Activated T-cell treated with anti-CD3 and anti-CD28 coated beads, Interleukin-2, amount 50 U/mL, for 4 hours (primary cell): ENCODE data around the gene REV3L. TPM values are rescaled to one million over a fixed set of nuclear protein-coding genes. Genes with fewer than 3 reads are reported as not detected.
"Not testable (repeated sequence)": the region's sequence is repeated elsewhere in the genome, so short reads cannot be mapped to it uniquely, and the experiment has no call there.

ENCODE experiments used
- ATAC-seq, 2 donors: fragments of 200-7000 bp; cut with Tn5 transposase; one replicate each; pipeline ENCODE4 v1.10.0; 2021
- DNase-seq: peaks from one replicate; pipeline ENCODE4 v3.0.0-alpha.2; 2020
- H3K27me3 Mint-ChIP-seq: one replicate; pipeline ENCODE4 v1.8.0; 2021; ENCODE audit warnings: low read depth, mixed read lengths
- H3K36me3 Mint-ChIP-seq: one replicate; pipeline ENCODE4 v1.8.0; 2022; ENCODE audit warnings: mixed read lengths; ENCODE audit not compliant: insufficient read depth
- H3K4me1 Mint-ChIP-seq: one replicate; pipeline ENCODE4 v1.8.0; 2021; ENCODE audit warnings: low read depth, mixed read lengths
- H3K4me3 Mint-ChIP-seq: one replicate; pipeline ENCODE4 v1.8.0; 2021; ENCODE audit warnings: mild to moderate bottlenecking, moderate library complexity, mixed read lengths
- H3K9me3 Mint-ChIP-seq: one replicate; pipeline ENCODE4 v1.8.0; 2021; ENCODE audit warnings: mixed read lengths
- total RNA-seq, 3 donors: library from RNA; stranded (reverse); gene quantifications; one replicate each; pipeline ENCODE4 v1.2.1, GENCODE V29; 2021

REV3L gene
- total RNA-seq, 3 donors from 2014 or later = 12.7 to 18.8 (median 14.5) TPM

GRCh38 chr6:111507219-111507618 is 24.2 kb upstream of the REV3L start:
- H3K4me3 Mint-ChIP-seq, H3K27me3 Mint-ChIP-seq, ATAC-seq, H3K9me3 Mint-ChIP-seq, H3K4me1 Mint-ChIP-seq, DNase-seq: not testable (repeated sequence)
- peaks cover 11% of the 10 kb centered on the region for H3K36me3 Mint-ChIP-seq

DNA sequence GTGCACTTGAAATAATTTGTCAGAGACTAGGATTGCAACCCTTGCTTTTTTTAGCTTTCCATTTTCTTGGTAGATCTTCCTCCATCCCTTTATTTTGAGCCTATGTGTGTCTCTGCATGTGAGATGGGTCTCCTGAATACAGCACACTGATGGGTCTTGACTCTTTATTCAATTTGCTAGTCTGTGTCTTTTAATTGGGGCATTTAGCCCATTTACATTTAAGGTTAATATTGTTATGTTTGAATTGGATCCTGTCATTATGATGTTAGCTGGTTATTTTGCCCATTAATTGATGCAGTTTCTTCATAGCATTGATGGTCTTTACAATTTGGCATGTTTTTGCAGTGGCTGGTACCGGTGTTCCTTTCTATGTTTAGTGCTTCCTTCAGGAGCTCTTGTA is 22.5 kb upstream of the REV3L start:
- ATAC-seq, H3K9me3 Mint-ChIP-seq, H3K4me1 Mint-ChIP-seq, H3K4me3 Mint-ChIP-seq, DNase-seq, H3K27me3 Mint-ChIP-seq: not testable (repeated sequence)
- H3K36me3 Mint-ChIP-seq = peaks cover 12% of the 10 kb centered on the region

GRCh38 chr6:111503660-111504059 is 20.6 kb upstream of the REV3L start:
- Mint-ChIP-seq H3K36me3 (peaks cover 19% of the 10 kb centered on the region), H3K9me3 (no peaks in the 10 kb centered on the region), H3K27me3 (no peaks in the 10 kb centered on the region), H3K4me1 (peaks cover 1% of the 10 kb centered on the region), H3K4me3 (no peak overlapping the region)
- ATAC-seq = no peak
- DNase-seq = no peak

DNA sequence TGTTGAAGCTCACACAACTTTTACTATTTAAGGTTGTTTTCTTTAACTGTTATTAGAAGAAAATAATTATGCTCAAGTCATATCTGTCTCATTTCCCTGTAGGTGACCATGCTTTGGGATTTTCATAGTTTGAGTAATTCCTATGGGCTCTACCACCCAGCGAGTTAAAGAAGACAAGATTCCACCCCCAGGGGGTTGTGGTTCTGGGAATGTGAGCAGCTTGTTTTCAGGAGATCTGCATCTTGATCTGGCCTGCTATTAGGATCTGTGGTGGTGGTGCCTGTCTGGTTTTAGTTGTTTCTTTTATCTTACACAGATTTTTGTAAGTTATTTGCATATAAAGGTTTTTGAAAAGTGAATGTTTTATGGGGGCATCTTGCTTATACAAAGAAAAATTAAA is 20.2 kb upstream of the REV3L start:
- no peak overlapping the region for H3K4me3 Mint-ChIP-seq
- no peak for ATAC-seq
- no peaks in the 10 kb centered on the region for H3K27me3 Mint-ChIP-seq
- peaks cover 21% of the 10 kb centered on the region for H3K36me3 Mint-ChIP-seq
- DNase-seq = no peak
- H3K4me1 Mint-ChIP-seq = peaks cover 1% of the 10 kb centered on the region
- no peaks in the 10 kb centered on the region for H3K9me3 Mint-ChIP-seq

DNA sequence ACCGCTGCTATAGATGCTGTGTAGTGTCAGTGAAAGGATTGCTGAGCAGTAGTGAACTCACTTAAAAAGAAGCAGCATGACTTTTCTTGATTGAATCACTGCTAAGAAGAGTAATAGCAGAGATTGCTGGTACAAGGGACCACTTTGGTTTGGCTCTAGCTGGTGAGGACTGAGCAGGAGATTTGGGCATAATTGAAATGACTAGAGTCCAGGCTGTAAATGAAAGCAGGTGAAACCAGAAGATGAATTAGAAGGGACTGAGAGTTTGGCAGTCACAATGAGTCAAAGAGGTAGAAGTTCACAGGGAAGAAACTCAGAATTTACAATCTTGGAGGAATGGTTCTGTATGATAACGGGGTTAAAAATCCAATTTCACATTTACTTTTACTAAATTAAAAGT is 19.1 kb upstream of the REV3L start:
- Mint-ChIP-seq H3K9me3 (no peaks in the 10 kb centered on the region), H3K36me3 (peaks cover 21% of the 10 kb centered on the region), H3K27me3 (no peaks in the 10 kb centered on the region), H3K4me1 (peaks cover 1% of the 10 kb centered on the region), H3K4me3 (no peak overlapping the region)
- no peak for ATAC-seq
- DNase-seq = no peak

DNA sequence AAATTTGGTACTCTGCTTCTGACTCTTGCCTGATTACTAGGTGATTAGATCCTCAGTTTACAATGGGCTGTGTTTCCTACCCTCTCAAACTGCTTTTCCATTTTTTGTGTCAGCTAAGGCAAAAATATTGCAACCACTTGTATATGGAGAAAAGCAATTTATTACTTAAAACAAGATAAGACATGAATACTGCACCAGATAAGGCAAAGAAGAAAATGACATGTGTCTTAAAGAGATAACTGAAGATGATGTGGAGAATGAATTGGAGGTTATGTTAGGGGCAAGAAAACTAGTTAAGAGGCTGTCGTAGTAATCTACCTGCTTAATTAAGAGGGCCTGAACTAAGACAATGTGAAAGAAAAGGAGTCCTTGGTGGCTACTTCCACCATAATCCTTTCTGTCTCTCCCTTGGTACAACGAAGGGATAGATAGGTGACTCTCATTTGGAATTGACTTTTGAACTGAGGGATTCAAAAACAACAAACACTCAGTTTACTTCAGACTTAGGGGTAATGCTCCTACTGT is 16.3 kb upstream of the REV3L start:
- Mint-ChIP-seq H3K4me3 (no peak overlapping the region), H3K27me3 (no peaks in the 10 kb centered on the region), H3K4me1 (peaks cover 4% of the 10 kb centered on the region), H3K36me3 (peaks cover 13% of the 10 kb centered on the region), H3K9me3 (no peaks in the 10 kb centered on the region)
- ATAC-seq (no peak), DNase-seq (no peak)

DNA sequence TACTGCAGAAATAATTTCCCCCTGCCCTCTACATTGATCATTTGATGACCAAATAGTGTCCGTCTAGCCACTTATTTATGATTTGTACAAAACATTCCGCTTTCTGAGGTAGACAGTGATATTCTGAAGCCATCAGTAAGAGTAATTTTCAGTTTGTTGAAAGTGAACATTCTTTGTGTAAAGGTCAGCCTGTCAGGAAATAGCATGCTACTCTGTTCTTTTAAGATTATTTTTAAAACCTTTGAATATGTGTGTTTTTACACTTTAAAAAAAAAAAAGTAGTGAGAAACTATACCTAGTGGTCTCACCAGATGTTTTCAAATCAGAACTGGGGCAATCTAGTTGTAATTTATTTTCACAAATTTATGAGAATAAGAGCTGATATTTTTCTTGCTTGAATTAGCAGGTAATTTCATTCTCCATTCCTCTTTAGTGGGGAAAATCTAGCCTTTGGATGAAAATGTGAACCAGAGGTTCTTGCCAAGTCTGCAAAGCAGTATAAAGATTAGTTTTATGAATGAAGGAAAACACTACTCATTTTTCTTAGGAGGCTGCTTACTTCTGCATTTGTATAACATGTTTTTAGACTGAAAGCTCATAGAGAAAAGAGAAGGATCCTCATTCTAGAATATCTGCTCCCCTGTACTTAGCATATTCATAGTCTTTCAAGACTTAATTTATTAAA is 12.1 kb upstream of the REV3L start:
- ATAC-seq (no peak), DNase-seq (no peak)
- H3K36me3 Mint-ChIP-seq = peaks cover 12% of the 10 kb centered on the region
- no peaks in the 10 kb centered on the region for H3K9me3 Mint-ChIP-seq
- H3K4me1 Mint-ChIP-seq = peaks cover 3% of the 10 kb centered on the region
- no peaks in the 10 kb centered on the region for H3K27me3 Mint-ChIP-seq
- H3K4me3 Mint-ChIP-seq = no peak overlapping the region

DNA sequence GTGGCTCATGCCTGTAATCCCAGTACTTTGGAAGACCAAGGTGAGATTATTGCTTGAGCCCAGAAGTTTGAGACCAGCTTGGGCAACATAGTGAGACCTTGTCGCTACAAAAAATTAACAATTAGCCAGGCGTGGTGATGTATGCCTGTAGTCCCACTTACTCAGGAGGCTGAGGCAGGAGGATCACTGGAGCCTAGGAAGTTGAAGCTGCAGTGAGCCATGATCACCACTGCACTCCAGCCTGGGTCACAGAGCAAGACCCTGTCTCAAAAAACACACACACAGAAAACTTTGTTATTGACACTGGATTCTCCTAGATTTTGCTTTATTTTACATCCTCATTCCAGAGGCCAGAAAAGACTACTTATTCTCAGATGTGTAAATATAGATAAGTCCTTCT is 9.5 kb upstream of the REV3L start:
- H3K4me3 Mint-ChIP-seq = no peak overlapping the region
- H3K36me3 Mint-ChIP-seq = peaks cover 12% of the 10 kb centered on the region
- no peak for ATAC-seq
- peaks cover 16% of the 10 kb centered on the region for H3K4me1 Mint-ChIP-seq
- H3K27me3 Mint-ChIP-seq = no peaks in the 10 kb centered on the region
- no peak for DNase-seq
- no peaks in the 10 kb centered on the region for H3K9me3 Mint-ChIP-seq

- H3K36me3 Mint-ChIP-seq = peaks cover 12% of the 10 kb centered on the region
- no peak for DNase-seq
- peaks cover 34% of the 10 kb centered on the region for H3K4me1 Mint-ChIP-seq
- no peaks in the 10 kb centered on the region for H3K9me3 Mint-ChIP-seq
- no peaks in the 10 kb centered on the region for H3K27me3 Mint-ChIP-seq
- no peak for ATAC-seq
- no peak overlapping the region for H3K4me3 Mint-ChIP-seq
Measured at GRCh38 chr6:111490067-111490466, 7.0 kb upstream of the REV3L start.

GRCh38 chr6:111487661-111488060 is 4.6 kb upstream of the REV3L start:
- H3K36me3 Mint-ChIP-seq = peaks cover 11% of the 10 kb centered on the region
- H3K4me1 Mint-ChIP-seq = peaks cover 37% of the 10 kb centered on the region
- no peak for DNase-seq
- H3K4me3 Mint-ChIP-seq = peak overlapping the region; percentile 7
- ATAC-seq = peak; percentile 19 to 25
- H3K9me3 Mint-ChIP-seq = no peaks in the 10 kb centered on the region
- no peaks in the 10 kb centered on the region for H3K27me3 Mint-ChIP-seq

DNA sequence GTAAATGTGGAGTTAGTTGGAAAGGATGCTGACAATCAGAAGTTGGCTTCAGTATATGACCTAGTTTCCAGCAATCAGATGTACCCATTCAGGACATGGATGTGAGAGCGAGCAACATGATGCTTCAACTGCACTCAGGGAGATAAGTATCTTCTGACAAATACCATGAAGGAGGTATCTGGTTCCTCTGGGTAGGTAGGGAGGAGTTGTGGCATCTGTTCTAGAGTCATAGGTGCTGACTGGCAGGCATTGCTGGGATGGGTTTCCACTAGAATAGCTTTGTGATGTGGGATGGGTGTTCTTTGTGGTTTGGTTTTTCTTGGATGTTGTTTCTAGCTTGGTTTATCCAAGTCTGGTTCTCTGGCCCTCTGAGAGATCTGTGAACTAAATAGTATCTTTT is 3.9 kb upstream of the REV3L start:
- Mint-ChIP-seq H3K4me3 (no peak overlapping the region), H3K4me1 (peaks cover 38% of the 10 kb centered on the region), H3K27me3 (no peaks in the 10 kb centered on the region), H3K9me3 (no peaks in the 10 kb centered on the region), H3K36me3 (peaks cover 9% of the 10 kb centered on the region)
- ATAC-seq (no peak), DNase-seq (no peak)

DNA sequence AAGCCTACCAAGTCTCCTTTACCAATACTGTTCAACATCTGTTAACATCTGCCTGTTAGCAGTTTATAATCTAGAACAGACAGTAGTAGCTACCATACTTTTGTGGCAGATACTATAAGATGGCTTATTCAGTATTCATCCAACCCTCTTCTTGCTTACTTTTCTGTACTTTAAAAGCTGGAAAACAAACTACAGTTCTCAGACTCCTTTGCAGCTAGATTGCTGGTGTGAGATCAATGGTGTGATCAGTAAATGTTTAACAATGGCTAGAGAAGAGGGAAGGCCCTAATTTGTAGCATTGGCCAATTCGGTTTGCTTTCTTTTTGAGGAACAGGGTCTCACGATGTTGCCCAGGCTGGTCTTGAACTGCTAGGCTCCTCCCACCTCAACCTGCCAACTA is 3.5 kb upstream of the REV3L start:
- Mint-ChIP-seq H3K4me1 (peaks cover 42% of the 10 kb centered on the region), H3K4me3 (no peak overlapping the region), H3K36me3 (peaks cover 9% of the 10 kb centered on the region), H3K27me3 (no peaks in the 10 kb centered on the region), H3K9me3 (no peaks in the 10 kb centered on the region)
- no peak for DNase-seq
- ATAC-seq = no peak

DNA sequence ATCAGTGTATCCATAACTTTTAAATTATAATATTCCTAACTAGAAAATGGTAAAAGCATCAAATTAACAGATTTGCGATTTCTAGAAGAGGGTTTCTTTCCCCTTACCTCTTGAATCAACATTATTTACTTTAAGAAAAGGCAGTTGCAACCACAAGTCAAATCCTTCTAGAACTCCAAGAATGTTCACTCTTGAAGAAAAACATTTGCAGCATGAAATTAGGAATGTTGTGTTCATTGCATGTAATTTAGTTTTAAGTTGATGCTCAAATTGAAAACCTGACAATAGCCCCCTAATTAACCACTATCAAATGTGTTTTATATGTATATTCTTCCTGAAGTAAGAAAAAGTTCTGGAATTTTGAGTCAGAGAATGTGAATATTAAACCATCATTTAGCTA is 2.3 kb upstream of the REV3L start:
- ATAC-seq (no peak), DNase-seq (no peak)
- no peaks in the 10 kb centered on the region for H3K27me3 Mint-ChIP-seq
- peak overlapping the region; percentile 55 for H3K4me3 Mint-ChIP-seq
- H3K9me3 Mint-ChIP-seq = no peaks in the 10 kb centered on the region
- H3K4me1 Mint-ChIP-seq = peaks cover 48% of the 10 kb centered on the region
- H3K36me3 Mint-ChIP-seq = peaks cover 9% of the 10 kb centered on the region

- H3K36me3 Mint-ChIP-seq = peaks cover 4% of the 10 kb centered on the region
- no peak for ATAC-seq
- DNase-seq = no peak
- no peaks in the 10 kb centered on the region for H3K9me3 Mint-ChIP-seq
- peak overlapping the region; percentile 92 for H3K4me3 Mint-ChIP-seq
- peaks cover 48% of the 10 kb centered on the region for H3K4me1 Mint-ChIP-seq
- H3K27me3 Mint-ChIP-seq = no peaks in the 10 kb centered on the region
Measured at GRCh38 chr6:111484633-111484930, 1.6 kb upstream of the REV3L start.

DNA sequence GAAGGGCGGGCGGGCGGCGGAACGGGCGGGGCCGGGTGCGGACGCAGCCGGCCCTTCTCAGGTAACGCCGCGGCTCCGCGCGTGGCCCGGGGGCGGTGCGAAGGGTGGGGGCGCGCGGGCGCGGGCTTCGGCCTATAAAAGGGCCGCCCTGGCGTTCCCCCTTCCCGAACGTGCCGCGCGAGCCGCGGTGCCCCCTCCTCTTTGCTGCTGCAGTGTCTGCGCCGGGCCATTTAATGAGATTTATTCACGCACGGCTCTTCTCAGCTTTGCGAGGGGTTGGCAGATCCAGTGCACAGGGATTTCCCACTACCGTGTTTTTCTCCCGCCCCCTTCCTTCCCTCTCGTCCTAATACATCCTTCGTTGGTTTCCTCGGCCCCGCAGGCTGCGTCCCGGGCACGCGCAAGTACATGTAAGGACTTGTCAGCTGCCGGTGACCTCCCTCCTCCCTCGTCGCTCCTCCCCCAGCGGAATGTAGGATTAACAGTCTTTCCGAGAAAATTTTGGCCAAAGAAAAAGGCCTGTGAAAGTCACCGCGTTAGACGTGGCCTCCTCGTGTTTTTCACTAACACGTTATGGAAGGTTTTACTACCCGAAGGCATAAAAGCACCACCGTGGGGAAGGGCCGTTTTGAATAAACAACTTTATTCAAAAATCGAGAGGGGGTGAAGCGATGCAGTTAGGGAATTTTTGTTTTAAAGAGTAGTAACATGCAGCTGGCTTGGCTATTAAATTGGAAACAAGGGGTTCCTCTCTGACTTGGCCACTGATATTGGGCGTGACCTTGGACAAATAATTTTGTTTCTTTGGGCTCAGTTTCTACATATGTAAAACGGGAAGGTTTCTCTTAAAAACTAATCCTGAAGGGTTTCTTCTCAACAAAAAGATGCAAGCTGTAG is 966 bp upstream of the REV3L start:
- peaks cover 4% of the 10 kb centered on the region for H3K36me3 Mint-ChIP-seq
- no peaks in the 10 kb centered on the region for H3K9me3 Mint-ChIP-seq
- DNase-seq (peak; percentile 79), ATAC-seq (peak; percentile 69 to 73)
- H3K4me3 Mint-ChIP-seq = peak overlapping the region; percentile 98
- no peaks in the 10 kb centered on the region for H3K27me3 Mint-ChIP-seq
- peaks cover 50% of the 10 kb centered on the region for H3K4me1 Mint-ChIP-seq
